DMS114 treated with DMSO at 0.1 percent for 48 hours (cell line): ENCODE measurements around the gene CHRD.

Experiments
- DNase-seq: peaks from one replicate; lab custom pipeline; 2025; ENCODE audit not compliant: unreplicated experiment; lab: John Stamatoyannopoulos, UW

CHRD gene

GRCh38 chr3:184346480-184347190 is 33.2 kb upstream of the CHRD start:
- no peak for DNase-seq

- DNase-seq: no peak
Measured at GRCh38 chr3:184347321-184348056, 32.4 kb upstream of the CHRD start.

- DNase-seq: no peak
Measured at GRCh38 chr3:184348057-184348382, 31.8 kb upstream of the CHRD start.

- no peak for DNase-seq
Measured at GRCh38 chr3:184349563-184350470, 30.0 kb upstream of the CHRD start.

GRCh38 chr3:184350618-184351017 is 29.2 kb upstream of the CHRD start:
- DNase-seq: no peak

- no peak for DNase-seq
Measured at GRCh38 chr3:184351511-184352148, 28.2 kb upstream of the CHRD start.

GRCh38 chr3:184352149-184352785 is 27.6 kb upstream of the CHRD start:
- no peak for DNase-seq

- DNase-seq: no peak
Measured at GRCh38 chr3:184352897-184353545, 26.8 kb upstream of the CHRD start.

GRCh38 chr3:184353546-184353941 is 26.3 kb upstream of the CHRD start:
- no peak for DNase-seq

GRCh38 chr3:184354121-184354728 is 25.6 kb upstream of the CHRD start:
- no peak for DNase-seq

GRCh38 chr3:184354754-184355153 is 25.1 kb upstream of the CHRD start:
- no peak for DNase-seq

- no peak for DNase-seq
Measured at GRCh38 chr3:184355261-184356040, 24.4 kb upstream of the CHRD start.

GRCh38 chr3:184357248-184358123 is 22.4 kb upstream of the CHRD start:
- DNase-seq: no peak

GRCh38 chr3:184358124-184358767 is 21.6 kb upstream of the CHRD start:
- no peak for DNase-seq

GRCh38 chr3:184358921-184359350 is 20.9 kb upstream of the CHRD start:
- no peak for DNase-seq

GRCh38 chr3:184359610-184360009 is 20.2 kb upstream of the CHRD start:
- no peak for DNase-seq

- no peak for DNase-seq
Measured at GRCh38 chr3:184360070-184360928, 19.6 kb upstream of the CHRD start.
